HepG2 (cell line): ENCODE data around the gene PDE3B.

Experiments
- CEBPZ ChIP-seq: IDR thresholded peaks from 2 replicates; pipeline ENCODE4 v1.6.1; 2012; ENCODE audit warnings: low read length, improper control_type of control experiment
- EZH2 ChIP-seq: conservative IDR thresholded peaks from 2 replicates; pipeline ENCODE4 v1.6.1; 2012; ENCODE audit warnings: mild to moderate bottlenecking, low read depth, low read length, moderate library complexity
- GATAD1 ChIP-seq: IDR thresholded peaks from 2 replicates; pipeline ENCODE4 v1.6.1; 2016; ENCODE audit warnings: missing genetic modification reagents, missing compliant biosample characterization
- HNF1A ChIP-seq, 2 experiments: sonication (generic) in 1 of 2; formaldehyde crosslinking in 1 of 2; IDR thresholded peaks; 2 replicates each; pipeline versions ENCODE4 v1.4.0 to v1.6.1; 2016 to 2020; ENCODE audit warnings: borderline replicate concordance in 1 of 2, low read depth in 1 of 2, mild to moderate bottlenecking in 1 of 2, missing genetic modification reagents in 1 of 2
- KDM5A ChIP-seq: fragments of 200-600 bp; sonication (generic); IDR thresholded peaks from 2 replicates; pipeline ENCODE4 v1.7.0; 2018; ENCODE audit warnings: antibody characterized with exemption, mild to moderate bottlenecking, low read length, borderline replicate concordance
- NR3C1 ChIP-seq: sonication (generic); formaldehyde crosslinking; IDR thresholded peaks from 2 replicates; pipeline ENCODE4 v1.4.0; 2020; ENCODE audit warnings: missing genetic modification reagents
- RAD51 ChIP-seq: fragments of 450-650 bp; IDR thresholded peaks from 2 replicates; pipeline ENCODE4 v1.6.1; 2016; ENCODE audit warnings: borderline replicate concordance
- ZNF235 ChIP-seq: sonication (generic); formaldehyde crosslinking; IDR thresholded peaks from 2 replicates; pipeline ENCODE4 v1.8.1; 2023; ENCODE audit warnings: mild to moderate bottlenecking, missing genetic modification reagents, borderline replicate concordance
- ZNF883 ChIP-seq: sonication (generic); formaldehyde crosslinking; IDR thresholded peaks from 2 replicates; pipeline ENCODE4 v1.5.1; 2020; ENCODE audit warnings: mild to moderate bottlenecking, missing genetic modification reagents; ENCODE audit errors: not compliant biosample characterization

GRCh38 chr11:14612694-14613093 is 30.9 kb upstream of the PDE3B start:
- TF ChIP-seq HNF1A (IDR thresholded peaks at IDR 0.05; ENCODE audit: low read depth): no peak; the same call in 1 of the 2 replicates
- TF ChIP-seq HNF1A (CRISPR knock-in tag; IDR thresholded peaks at IDR 0.05; ENCODE audit: borderline replicate concordance): no peak
- TF ChIP-seq EZH2: no peak
- TF ChIP-seq GATAD1 (CRISPR knock-in tag): no peak
- no peak for TF ChIP-seq CEBPZ
- no peak for TF ChIP-seq KDM5A
- no peak for TF ChIP-seq ZNF235
- no peak for TF ChIP-seq RAD51
- TF ChIP-seq NR3C1 (CRISPR knock-in tag): no peak
- no peak for TF ChIP-seq ZNF883
